ENCODE data around the gene CYTH1. TPM values are rescaled to one million over a fixed set of nuclear protein-coding genes. Genes with fewer than 3 reads are reported as not detected.

Gene CYTH1
- total RNA-seq, 1 donor from 2014 or later = 35.5 TPM

- H3K36me3 ChIP-seq (ENCODE audit: control insufficient read depth, insufficient read depth, low read length) = no peaks in the 10 kb centered on the region
- FAIRE-seq = no peak
- DNase-seq (ENCODE audit: low read depth) = no peak
- TF ChIP-seq, protein P1, sequence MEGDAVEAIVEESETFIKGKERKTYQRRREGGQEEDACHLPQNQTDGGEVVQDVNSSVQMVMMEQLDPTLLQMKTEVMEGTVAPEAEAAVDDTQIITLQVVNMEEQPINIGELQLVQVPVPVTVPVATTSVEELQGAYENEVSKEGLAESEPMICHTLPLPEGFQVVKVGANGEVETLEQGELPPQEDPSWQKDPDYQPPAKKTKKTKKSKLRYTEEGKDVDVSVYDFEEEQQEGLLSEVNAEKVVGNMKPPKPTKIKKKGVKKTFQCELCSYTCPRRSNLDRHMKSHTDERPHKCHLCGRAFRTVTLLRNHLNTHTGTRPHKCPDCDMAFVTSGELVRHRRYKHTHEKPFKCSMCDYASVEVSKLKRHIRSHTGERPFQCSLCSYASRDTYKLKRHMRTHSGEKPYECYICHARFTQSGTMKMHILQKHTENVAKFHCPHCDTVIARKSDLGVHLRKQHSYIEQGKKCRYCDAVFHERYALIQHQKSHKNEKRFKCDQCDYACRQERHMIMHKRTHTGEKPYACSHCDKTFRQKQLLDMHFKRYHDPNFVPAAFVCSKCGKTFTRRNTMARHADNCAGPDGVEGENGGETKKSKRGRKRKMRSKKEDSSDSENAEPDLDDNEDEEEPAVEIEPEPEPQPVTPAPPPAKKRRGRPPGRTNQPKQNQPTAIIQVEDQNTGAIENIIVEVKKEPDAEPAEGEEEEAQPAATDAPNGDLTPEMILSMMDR (IDR thresholded peaks at IDR 0.05; ENCODE audit: insufficient read depth, low read length, severe bottlenecking) = no peak
- H3K4me3 ChIP-seq (ENCODE audit: low read depth, low read length) = no peak overlapping the region
- H3K27me3 ChIP-seq (ENCODE audit: control insufficient read depth, insufficient read depth, low read length) = no peaks in the 10 kb centered on the region
These were observed 147.9 kb downstream of the CYTH1 start for GRCh38 chr17:78634154-78634553.

GRCh38 chr17:78629436-78629995, 152.6 kb downstream of the CYTH1 start:
- H3K4me3 ChIP-seq (ENCODE audit: low read depth, low read length) = no peak overlapping the region
- FAIRE-seq = no peak

DNA sequence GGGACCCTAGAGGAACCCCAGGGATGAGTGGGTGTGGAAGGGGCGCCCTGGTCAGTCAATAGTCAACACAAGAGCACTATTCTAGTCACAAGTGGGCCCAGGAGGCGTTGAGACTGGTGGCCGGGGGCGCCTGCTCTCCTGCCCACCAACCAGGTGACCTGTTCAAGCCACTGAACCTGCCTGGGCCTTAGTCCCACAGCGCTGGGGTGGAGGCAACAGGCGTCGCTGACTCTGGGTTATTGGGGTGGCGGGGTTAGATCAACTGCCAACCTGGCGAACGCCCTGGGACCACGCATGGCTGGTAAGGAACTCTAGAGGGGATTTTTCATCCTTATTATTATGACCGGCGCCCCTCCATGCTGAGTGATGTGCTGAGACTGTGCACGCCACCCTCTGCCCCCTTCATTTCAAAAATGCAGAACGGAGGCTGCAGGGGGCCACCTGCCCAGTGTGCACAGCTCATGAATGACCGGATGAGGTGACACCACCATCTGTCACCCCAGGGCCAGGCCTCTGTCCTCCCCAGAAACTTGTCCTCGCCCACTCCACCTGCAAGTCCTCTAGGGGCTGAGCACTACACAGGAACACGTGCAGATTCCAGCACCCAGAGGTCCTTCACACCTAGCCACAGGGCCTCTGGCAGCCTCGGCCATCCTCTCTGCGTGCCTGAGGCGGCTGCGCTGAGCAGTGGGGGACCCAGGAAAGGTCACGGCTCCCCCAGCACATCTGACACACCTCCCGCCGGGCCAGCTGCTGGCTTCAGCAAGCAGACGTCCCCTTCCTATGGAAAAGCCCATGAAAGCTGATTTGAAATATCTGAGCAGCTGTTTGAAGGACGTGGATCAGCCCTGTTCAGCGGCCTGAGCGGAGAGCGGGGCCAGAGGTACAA, 153.3 kb downstream of the CYTH1 start:
- DNase-seq (ENCODE audit: low read depth) (no peak), FAIRE-seq (no peak)
- TF ChIP-seq, protein P1 (IDR thresholded peaks at IDR 0.05; ENCODE audit: insufficient read depth, low read length, severe bottlenecking) = no peak
- no peak overlapping the region for H3K4me3 ChIP-seq (ENCODE audit: low read depth, low read length)
- H3K27me3 ChIP-seq (ENCODE audit: control insufficient read depth, insufficient read depth, low read length) = no peaks in the 10 kb centered on the region
- H3K36me3 ChIP-seq (ENCODE audit: control insufficient read depth, insufficient read depth, low read length) = no peaks in the 10 kb centered on the region

More at GRCh38 chr17:78629436-78629995, 152.6 kb downstream of the CYTH1 start:
- Histone ChIP-seq H3K36me3 (ENCODE audit: control insufficient read depth, insufficient read depth, low read length) (no peaks in the 10 kb centered on the region), H3K27me3 (ENCODE audit: control insufficient read depth, insufficient read depth, low read length) (no peaks in the 10 kb centered on the region)
- DNase-seq (ENCODE audit: low read depth) = no peak
- TF ChIP-seq, protein P1 (IDR thresholded peaks at IDR 0.05; ENCODE audit: insufficient read depth, low read length, severe bottlenecking) = no peak

GRCh38 chr17:78624324-78625151, 157.5 kb downstream of the CYTH1 start:
- TF ChIP-seq, protein P1 (IDR thresholded peaks at IDR 0.05; ENCODE audit: insufficient read depth, low read length, severe bottlenecking) = no peak
- no peaks in the 10 kb centered on the region for H3K36me3 ChIP-seq (ENCODE audit: control insufficient read depth, insufficient read depth, low read length)
- H3K27me3 ChIP-seq (ENCODE audit: control insufficient read depth, insufficient read depth, low read length) = peaks cover 5% of the 10 kb centered on the region
- FAIRE-seq (no peak), DNase-seq (ENCODE audit: low read depth) (no peak)
- no peak overlapping the region for H3K4me3 ChIP-seq (ENCODE audit: low read depth, low read length)

Other genes starting within 250 kb of the CYTH1 start
- gene DNAH17, start 204.9 kb downstream of the CYTH1 start, total RNA-seq = under 0.01 TPM in 1 of 2 replicates, not detected in the other
- 18.8 and 21.6 TPM in 2 replicates for gene USP36, start 58.5 kb upstream of the CYTH1 start, total RNA-seq
- 0.13 and 0.26 TPM in 2 replicates for gene CEP295NL, start 120.9 kb upstream of the CYTH1 start, total RNA-seq
- 2.1 and 2.2 TPM in 2 replicates for gene TIMP2, start 143.1 kb upstream of the CYTH1 start, total RNA-seq
- gene LGALS3BP, start 197.7 kb upstream of the CYTH1 start, total RNA-seq = 116 and 118 TPM in 2 replicates
- gene CANT1, start 227.5 kb upstream of the CYTH1 start, total RNA-seq = 60.0 and 114 TPM in 2 replicates
- gene C1QTNF1, start 241.9 kb upstream of the CYTH1 start, total RNA-seq = 0.13 and 0.79 TPM in 2 replicates